RWPE1 (cell line): Measurements from ENCODE around the gene LAMA2.

ENCODE experiments used
- CTCF ChIA-PET: fragments of 350-600 bp; sonication (Branson Sonifier 250); formaldehyde crosslinking; extraction: SDS; loops from one replicate; lab custom pipeline; 2021; lab: Yijun Ruan, JAX
- POLR2A ChIA-PET: fragments of 400-600 bp; formaldehyde crosslinking; extraction: SDS; loops from one replicate; lab custom pipeline; 2020; ENCODE audit warnings: antibody characterized with exemption; ENCODE audit not compliant: low non-redundant PET; lab: Yijun Ruan, JAX
- DNase-seq: peaks from one replicate; pipeline ENCODE4 v3.0.0; 2012; ENCODE audit warnings: low spot score
- H3K27ac ChIP-seq: fragments of 450-650 bp; 2 replicates; pipeline ENCODE4 v1.5.1; 2017
- CTCF ChIP-seq: fragments of 450-650 bp; conservative IDR thresholded peaks from 2 replicates; pipeline ENCODE4 v1.5.1; 2017; ENCODE audit warnings: low read depth, mild to moderate bottlenecking

Gene LAMA2

DNA sequence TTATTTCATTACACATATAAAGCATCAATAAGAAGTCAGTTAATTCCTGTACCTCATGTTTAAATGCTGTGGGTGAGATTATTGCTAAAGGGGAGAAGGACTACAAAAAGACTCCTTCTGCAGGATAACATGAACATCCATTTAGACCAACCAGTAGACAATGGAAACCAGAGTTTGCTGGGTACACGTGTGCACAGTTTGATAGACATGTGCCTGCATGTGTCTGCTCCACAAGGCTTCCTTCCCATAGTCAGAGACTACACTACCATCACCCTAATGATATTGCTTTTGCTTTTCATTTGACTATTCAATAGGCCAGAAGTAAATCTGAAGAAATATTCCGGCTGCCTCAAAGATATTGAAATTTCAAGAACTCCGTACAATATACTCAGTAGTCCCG lies 595.4 kb downstream of the LAMA2 start:
- ChIA-PET CTCF (interaction anchor here (0.7 kb wide), 1 partner anchor 50 kb away, joined by 4 read pairs; no protein-coding TSS in a partner anchor), POLR2A (no interaction called here)
- DNase-seq, result no peak
- no peak overlapping the region for H3K27ac ChIP-seq
- TF ChIP-seq CTCF, result no peak

DNA sequence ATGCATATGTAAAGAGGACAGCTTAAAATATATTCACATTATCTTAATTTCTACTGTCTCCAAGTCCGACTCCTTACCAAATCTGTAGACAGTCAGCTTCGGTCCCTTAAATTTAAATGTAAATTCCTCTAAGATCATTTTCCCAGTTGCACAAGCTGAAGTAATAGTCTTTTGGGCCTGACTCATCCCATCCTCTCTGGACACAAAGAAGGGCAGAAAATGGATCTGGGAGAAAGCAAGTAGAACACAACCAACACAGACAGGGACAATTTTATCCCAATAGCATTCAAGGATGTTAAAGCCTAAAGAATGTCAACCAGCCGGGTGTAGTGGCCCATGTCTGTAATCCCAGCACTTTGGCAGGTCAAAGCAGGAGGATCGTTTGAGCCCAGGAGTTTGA lies 598.8 kb downstream of the LAMA2 start:
- CTCF ChIA-PET, result no interaction called here
- no peak for DNase-seq
- POLR2A ChIA-PET, result no interaction called here
- no peak overlapping the region for H3K27ac ChIP-seq
- no peak for TF ChIP-seq CTCF

GRCh38 chr6:129485746-129486145 lies 602.8 kb downstream of the LAMA2 start:
- DNase-seq, result no peak
- H3K27ac ChIP-seq, result no peak overlapping the region
- no peak for TF ChIP-seq CTCF
- POLR2A ChIA-PET, result no interaction called here
- CTCF ChIA-PET, result interaction anchor here (0.7 kb wide), 1 partner anchor 73 kb away, joined by 3 read pairs; no protein-coding TSS in a partner anchor

- CTCF ChIA-PET, result no interaction called here
- no peak for TF ChIP-seq CTCF
- DNase-seq, result no peak
- POLR2A ChIA-PET, result no interaction called here
- H3K27ac ChIP-seq, result no peak overlapping the region
These were observed 603.4 kb downstream of the LAMA2 start for GRCh38 chr6:129486327-129486726.

- POLR2A ChIA-PET, result no interaction called here
- H3K27ac ChIP-seq, result no peak overlapping the region
- no peak for DNase-seq
- CTCF ChIA-PET, result no interaction called here
- TF ChIP-seq CTCF, result no peak
These were observed 605.4 kb downstream of the LAMA2 start for GRCh38 chr6:129488313-129488712.

- ChIA-PET POLR2A (no interaction called here), CTCF (interaction anchor here (0.6 kb wide), 2 partner anchors 23 to 28 kb away, joined by 3 to 6 read pairs; no protein-coding TSS in a partner anchor)
- no peak for TF ChIP-seq CTCF
- no peak for DNase-seq
- H3K27ac ChIP-seq, result no peak overlapping the region
These were observed 606.4 kb downstream of the LAMA2 start for GRCh38 chr6:129489215-129489765.
